IMR-90 (cell line): ENCODE data around the gene DNAI7. TPM values are rescaled to one million over a fixed set of nuclear protein-coding genes. Genes with fewer than 3 reads are reported as not detected.

Experiments
- ATAC-seq: fragments of 200-7000 bp; cut with Tn5 transposase; 2 replicates; pipeline ENCODE4 v1.9.1; 2020; ENCODE audit warnings: low read depth, mild to moderate bottlenecking, moderate library complexity
- BruUV-seq: library from RNA; stranded (reverse); fragments of 400-500 nt; replicated peaks from 2 replicates; lab custom pipeline; 2021; lab: Mats Ljungman, UMichigan
- CTCF ChIA-PET: fragments of 300-600 bp; formaldehyde crosslinking; extraction: SDS; loops from one replicate; lab custom pipeline; 2021; ENCODE audit warnings: antibody characterized with exemption; lab: Yijun Ruan, JAX
- POLR2A ChIA-PET: fragments of 300-600 bp; sonication (Branson Sonifier 250); formaldehyde crosslinking; loops from one replicate; lab custom pipeline; 2022; ENCODE audit warnings: antibody characterized with exemption; ENCODE audit not compliant: unreplicated experiment; lab: Charles Lee
- DNase-seq: peaks from one replicate; pipeline ENCODE4 v3.0.0; 2013
- H2AFZ ChIP-seq: replicated peaks from 2 replicates; pipeline ENCODE3; 2013; ENCODE audit warnings: low read length, mild to moderate bottlenecking; ENCODE audit not compliant: poor library complexity
- H2AK5ac ChIP-seq: 2 replicates; pipeline ENCODE4 v1.6.1; 2013; ENCODE audit warnings: low read depth, low read length, inconsistent platforms
- H2AK9ac ChIP-seq: replicated peaks from 2 replicates; pipeline ENCODE3; 2013; ENCODE audit warnings: mild to moderate bottlenecking, low read depth, low read length, moderate library complexity; ENCODE audit not compliant: poor library complexity
- H2BK120ac ChIP-seq: 2 replicates; pipeline ENCODE4 v1.6.1; 2013; ENCODE audit warnings: low read depth, low read length, inconsistent platforms
- H2BK15ac ChIP-seq: 3 replicates; pipeline ENCODE4 v1.6.1; 2013; ENCODE audit warnings: low read depth, low read length, inconsistent platforms
- H2BK20ac ChIP-seq: 2 replicates; pipeline ENCODE4 v1.6.1; 2013; ENCODE audit warnings: low read depth, mild to moderate bottlenecking, inconsistent platforms, low read length, moderate library complexity
- H2BK5ac ChIP-seq: 2 replicates; pipeline ENCODE4 v1.6.1; 2013; ENCODE audit warnings: mild to moderate bottlenecking, low read depth, low read length, inconsistent platforms; ENCODE audit not compliant: poor library complexity, severe bottlenecking
- H3K14ac ChIP-seq: replicated peaks from 2 replicates; pipeline ENCODE4 v1.6.1; 2013; ENCODE audit warnings: low read depth, low read length, inconsistent platforms
- H3K18ac ChIP-seq: 2 replicates; pipeline ENCODE4 v1.6.1; 2013; ENCODE audit warnings: low read depth, low read length, control low read depth
- H3K23ac ChIP-seq: 2 replicates; pipeline ENCODE4 v1.6.1; 2013; ENCODE audit warnings: low read depth, low read length, inconsistent platforms
- H3K27ac ChIP-seq: 2 replicates; pipeline ENCODE4 v1.5.1; 2013; ENCODE audit warnings: mild to moderate bottlenecking, control low read depth, low read length; ENCODE audit not compliant: insufficient read depth
- H3K27me3 ChIP-seq: 2 replicates; pipeline ENCODE4 v1.6.1; 2013; ENCODE audit warnings: low read length; ENCODE audit not compliant: control insufficient read depth, insufficient read depth
- H3K36me3 ChIP-seq: 2 replicates; pipeline ENCODE4 v1.6.1; 2013; ENCODE audit warnings: low read length, mixed read lengths; ENCODE audit not compliant: control insufficient read depth, insufficient read depth
- H3K4ac ChIP-seq: 2 replicates; pipeline ENCODE4 v1.6.1; 2013; ENCODE audit warnings: low read depth, low read length, inconsistent platforms
- H3K4me1 ChIP-seq: 2 replicates; pipeline ENCODE4 v1.6.1; 2013; ENCODE audit warnings: low read length, mixed read lengths; ENCODE audit not compliant: control insufficient read depth, insufficient read depth
- H3K4me2 ChIP-seq: 2 replicates; pipeline ENCODE4 v1.6.1; 2013; ENCODE audit warnings: low read depth, mild to moderate bottlenecking, control low read depth, low read length, moderate library complexity
- H3K4me3 ChIP-seq: 2 replicates; pipeline ENCODE4 v1.5.1; 2013; ENCODE audit warnings: low read depth, mild to moderate bottlenecking, control low read depth, low read length, moderate library complexity; ENCODE audit not compliant: insufficient read depth
- H3K56ac ChIP-seq: 2 replicates; pipeline ENCODE4 v1.6.1; 2013; ENCODE audit warnings: low read length, inconsistent platforms; ENCODE audit not compliant: insufficient read depth; ENCODE audit errors: extremely low read depth
- H3K79me1 ChIP-seq, 2 experiments: 2 replicates each; pipeline ENCODE4 v1.6.1; 2013; ENCODE audit warnings: low read length in 2 of 2, inconsistent platforms in 1 of 2, low read depth in 1 of 2
- H3K9ac ChIP-seq: 2 replicates; pipeline ENCODE4 v1.6.1; 2013; ENCODE audit warnings: low read depth, low read length, control low read depth
- H3K9me1 ChIP-seq: 2 replicates; pipeline ENCODE4 v1.6.1; 2013; ENCODE audit warnings: low read length, inconsistent platforms; ENCODE audit not compliant: insufficient read depth
- H3K9me3 ChIP-seq: 2 replicates; pipeline ENCODE4 v1.6.1; 2013; ENCODE audit warnings: low read length; ENCODE audit not compliant: control insufficient read depth, insufficient read depth
- H4K20me1 ChIP-seq: 2 replicates; pipeline ENCODE4 v1.6.1; 2013; ENCODE audit warnings: low read length, inconsistent platforms; ENCODE audit not compliant: insufficient read depth
- H4K5ac ChIP-seq: 2 replicates; pipeline ENCODE4 v1.6.1; 2013; ENCODE audit warnings: mild to moderate bottlenecking, low read depth, low read length, control low read depth
- H4K8ac ChIP-seq, 2 experiments: 2 replicates each; pipeline ENCODE4 v1.6.1; 2013; ENCODE audit warnings: low read depth in 2 of 2, low read length in 2 of 2, control low read depth in 1 of 2, inconsistent platforms in 1 of 2
- H4K91ac ChIP-seq: 2 replicates; pipeline ENCODE4 v1.6.1; 2013; ENCODE audit warnings: low read depth, low read length, inconsistent platforms; ENCODE audit not compliant: insufficient read depth
- CEBPB ChIP-seq: IDR thresholded peaks from 2 replicates; pipeline ENCODE4 v1.6.1; 2012; ENCODE audit warnings: low read depth, low read length, improper control_type of control experiment
- FOS ChIP-seq: fragments of 150-350 bp; IDR thresholded peaks from 2 replicates; pipeline ENCODE4 v1.6.1; 2016; ENCODE audit warnings: low read depth, low read length
- MAZ ChIP-seq: IDR thresholded peaks from 2 replicates; pipeline ENCODE4 v1.6.1; 2012; ENCODE audit warnings: low read depth, mild to moderate bottlenecking, low read length, improper control_type of control experiment, moderate library complexity, borderline replicate concordance
- POLR2A ChIP-seq: IDR thresholded peaks from 2 replicates; pipeline ENCODE4 v1.6.1; 2012; ENCODE audit warnings: mild to moderate bottlenecking, low read depth, low read length
- RAD21 ChIP-seq: IDR thresholded peaks from 2 replicates; pipeline ENCODE4 v1.6.1; 2012; ENCODE audit warnings: low read length, improper control_type of control experiment
- RCOR1 ChIP-seq: IDR thresholded peaks from 2 replicates; pipeline ENCODE4 v1.6.1; 2012; ENCODE audit warnings: mild to moderate bottlenecking, low read length, improper control_type of control experiment; ENCODE audit not compliant: insufficient replicate concordance
- RFX5 ChIP-seq: IDR thresholded peaks from 2 replicates; pipeline ENCODE4 v1.8.0; 2012; ENCODE audit warnings: low read depth, mild to moderate bottlenecking, low read length, moderate library complexity
- WGBS, 2 experiments: methylation state at CpG; one replicate each; pipeline versions ENCODE4 v1.1.5 to v1.1.7; 2013; ENCODE audit warnings: missing lambda C conversion rate in 2 of 2; ENCODE audit not compliant: insufficient read length in 1 of 2; ENCODE audit errors: extremely low coverage in 2 of 2; 5-methylcytosine and 5-hydroxymethylcytosine counted together
- dilution Hi-C: fragments of 300-500 bp; cut with HindIII; formaldehyde crosslinking; loops from one replicate; pipeline ENCODE4 v1.14.3; 2018; ENCODE audit warnings: low sequenced_read_pairs; ENCODE audit not compliant: unreplicated experiment
- in situ Hi-C: fragments of 300-500 bp; cut with MboI; formaldehyde crosslinking; loops from 3 replicates; pipeline ENCODE4 v1.14.3; 2019; ENCODE audit warnings: low sequenced_read_pairs, inconsistent platforms, mixed read lengths
- intact Hi-C: fragments of 100-400 bp; cut with micrococcal nuclease; formaldehyde crosslinking; loops from 2 replicates; pipeline ENCODE4 v1.10.0; 2022
- polyA plus RNA-seq, 3 experiments: library from polyadenylated mRNA; depleted of rRNA; stranded (reverse); fragments of >200 nt; gene quantifications; 2 replicates each; pipeline ENCODE4 v1.2.3, GENCODE V29; 2012; ENCODE audit warnings: low replicate concordance in 1 of 3
- total RNA-seq: library from RNA; depleted of rRNA; stranded (reverse); fragments of >200 nt; gene quantifications from 2 replicates; pipeline ENCODE4 v1.2.3, GENCODE V29; 2012
- TF ChIP-seq, protein P1 (sequence below): fragments of 150-350 bp; IDR thresholded peaks from 2 replicates; pipeline ENCODE4 v1.6.1; 2016; ENCODE audit warnings: low read depth, mild to moderate bottlenecking, low read length, moderate library complexity, borderline replicate concordance
- TF ChIP-seq, protein P2 (sequence below): conservative IDR thresholded peaks from 2 replicates; pipeline ENCODE4 v1.5.1; 2012; ENCODE audit warnings: mild to moderate bottlenecking, low read depth, low read length, improper control_type of control experiment

The DNAI7 gene
- total and polyA plus RNA-seq, 2 of the 4 experiments (the other 2 are of a cell fraction): under 0.01 to 0.07 TPM

DNA sequence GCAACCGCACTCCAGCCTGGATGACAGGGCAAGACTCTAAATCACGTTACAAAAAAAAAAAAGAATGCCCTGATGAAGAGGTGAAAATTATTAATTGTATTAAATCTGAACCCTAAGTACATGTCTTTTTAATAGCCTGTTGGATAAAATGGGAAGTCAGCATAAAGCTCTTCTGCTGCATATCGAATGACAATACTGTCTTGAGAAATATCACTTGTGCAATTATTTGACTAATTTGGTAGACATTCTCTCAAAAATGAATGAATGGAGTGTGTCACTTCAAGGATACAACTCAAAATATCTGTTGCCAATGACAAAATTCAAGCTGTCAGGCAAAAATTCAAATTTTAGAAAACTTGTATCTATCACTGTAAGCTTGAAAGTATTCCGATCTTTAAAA lies 38.9 kb downstream of the DNAI7 start:
- H3K27me3 ChIP-seq: no peaks in the 10 kb centered on the region
- H3K4me3 ChIP-seq: no peak overlapping the region
- H2AFZ ChIP-seq: peak overlapping the region; percentile 46
- no peaks in the 10 kb centered on the region for H4K20me1 ChIP-seq
- in situ Hi-C loops: no loop called here
- BruUV-seq: no TSS peak
- no peak for ATAC-seq
- H3K27ac ChIP-seq: peak overlapping the region; percentile 71
- H2AK9ac ChIP-seq: no peak overlapping the region
- H4K5ac ChIP-seq: peak overlapping the region; percentile 98
- H3K56ac ChIP-seq: no peak overlapping the region
- H2BK15ac ChIP-seq: peak overlapping the region; percentile 94; the same call in 1 of the 3 replicates
- peak overlapping the region; percentile 93; the same call in 1 of the 2 replicates for H4K91ac ChIP-seq
- H2BK5ac ChIP-seq: peak overlapping the region; percentile 96
- H3K4me2 ChIP-seq: no peak overlapping the region; the same call in 1 of the 2 replicates
- WGBS, 2 experiments: 89% methylated on average over 1 of the region's 4 CpGs; no CpG with 5 or more reads in 1 of the 2 experiments
- dilution Hi-C loops: no loop called here
- H3K14ac ChIP-seq: no peak overlapping the region
- H4K8ac ChIP-seq: peak overlapping the region; percentile 44 to 90; a peak in 2 of 4 replicates
- peak overlapping the region; percentile 99 for H2BK120ac ChIP-seq
- peak overlapping the region; percentile 100 for H3K18ac ChIP-seq
- TF ChIP-seq MAZ (no peak), RAD21 (no peak), CEBPB (no peak), RFX5 (no peak), POLR2A (no peak), FOS (no peak), RCOR1 (no peak)
- TF ChIP-seq, protein P1, sequence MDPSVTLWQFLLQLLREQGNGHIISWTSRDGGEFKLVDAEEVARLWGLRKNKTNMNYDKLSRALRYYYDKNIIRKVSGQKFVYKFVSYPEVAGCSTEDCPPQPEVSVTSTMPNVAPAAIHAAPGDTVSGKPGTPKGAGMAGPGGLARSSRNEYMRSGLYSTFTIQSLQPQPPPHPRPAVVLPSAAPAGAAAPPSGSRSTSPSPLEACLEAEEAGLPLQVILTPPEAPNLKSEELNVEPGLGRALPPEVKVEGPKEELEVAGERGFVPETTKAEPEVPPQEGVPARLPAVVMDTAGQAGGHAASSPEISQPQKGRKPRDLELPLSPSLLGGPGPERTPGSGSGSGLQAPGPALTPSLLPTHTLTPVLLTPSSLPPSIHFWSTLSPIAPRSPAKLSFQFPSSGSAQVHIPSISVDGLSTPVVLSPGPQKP: no peak
- TF ChIP-seq, protein P2, sequence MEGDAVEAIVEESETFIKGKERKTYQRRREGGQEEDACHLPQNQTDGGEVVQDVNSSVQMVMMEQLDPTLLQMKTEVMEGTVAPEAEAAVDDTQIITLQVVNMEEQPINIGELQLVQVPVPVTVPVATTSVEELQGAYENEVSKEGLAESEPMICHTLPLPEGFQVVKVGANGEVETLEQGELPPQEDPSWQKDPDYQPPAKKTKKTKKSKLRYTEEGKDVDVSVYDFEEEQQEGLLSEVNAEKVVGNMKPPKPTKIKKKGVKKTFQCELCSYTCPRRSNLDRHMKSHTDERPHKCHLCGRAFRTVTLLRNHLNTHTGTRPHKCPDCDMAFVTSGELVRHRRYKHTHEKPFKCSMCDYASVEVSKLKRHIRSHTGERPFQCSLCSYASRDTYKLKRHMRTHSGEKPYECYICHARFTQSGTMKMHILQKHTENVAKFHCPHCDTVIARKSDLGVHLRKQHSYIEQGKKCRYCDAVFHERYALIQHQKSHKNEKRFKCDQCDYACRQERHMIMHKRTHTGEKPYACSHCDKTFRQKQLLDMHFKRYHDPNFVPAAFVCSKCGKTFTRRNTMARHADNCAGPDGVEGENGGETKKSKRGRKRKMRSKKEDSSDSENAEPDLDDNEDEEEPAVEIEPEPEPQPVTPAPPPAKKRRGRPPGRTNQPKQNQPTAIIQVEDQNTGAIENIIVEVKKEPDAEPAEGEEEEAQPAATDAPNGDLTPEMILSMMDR: no peak
- H3K9me1 ChIP-seq: peaks cover 12% of the 10 kb centered on the region
- DNase-seq: no peak
- ChIA-PET POLR2A (no interaction called here), CTCF (interaction anchor here (0.6 kb wide), 1 partner anchor 158 kb away, joined by 5 read pairs; no protein-coding TSS in a partner anchor)
- no peaks in the 10 kb centered on the region for H3K9me3 ChIP-seq
- intact Hi-C loops: no loop called here
- H3K79me1 ChIP-seq: no peaks in the 10 kb centered on the region
- 0 out of 2 replicates have a peak overlapping the region, but pooled peaks have one; percentile 57 for H3K9ac ChIP-seq
- H3K23ac ChIP-seq: no peak overlapping the region
- peak overlapping the region; percentile 96 for H2AK5ac ChIP-seq
- peak overlapping the region; percentile 91 for H3K4ac ChIP-seq
- H2BK20ac ChIP-seq: peak overlapping the region; percentile 98
- peaks cover 14% of the 10 kb centered on the region for H3K4me1 ChIP-seq
- H3K36me3 ChIP-seq: no peaks in the 10 kb centered on the region
